HG02870 (cell line): ENCODE results near the gene BSN.
"Not testable (repeated sequence)": the region's sequence is repeated elsewhere in the genome, so short reads cannot be mapped to it uniquely, and the experiment has no call there.

Source experiments
- ATAC-seq: cut with Tn5 transposase; IDR thresholded peaks from one replicate; pipeline ENCODE4 v1.9.1; 2021; ENCODE audit warnings: mild to moderate bottlenecking, moderate library complexity; ENCODE audit not compliant: unreplicated experiment

Gene BSN

GRCh38 chr3:49533786-49534519 is 20.3 kb upstream of the BSN start:
- ATAC-seq = no peak

- ATAC-seq = no peak
Observed at GRCh38 chr3:49534581-49535441, 19.5 kb upstream of the BSN start.

GRCh38 chr3:49535971-49536874 is 18.1 kb upstream of the BSN start:
- no peak for ATAC-seq

GRCh38 chr3:49536875-49537533 is 17.3 kb upstream of the BSN start:
- no peak for ATAC-seq

DNA sequence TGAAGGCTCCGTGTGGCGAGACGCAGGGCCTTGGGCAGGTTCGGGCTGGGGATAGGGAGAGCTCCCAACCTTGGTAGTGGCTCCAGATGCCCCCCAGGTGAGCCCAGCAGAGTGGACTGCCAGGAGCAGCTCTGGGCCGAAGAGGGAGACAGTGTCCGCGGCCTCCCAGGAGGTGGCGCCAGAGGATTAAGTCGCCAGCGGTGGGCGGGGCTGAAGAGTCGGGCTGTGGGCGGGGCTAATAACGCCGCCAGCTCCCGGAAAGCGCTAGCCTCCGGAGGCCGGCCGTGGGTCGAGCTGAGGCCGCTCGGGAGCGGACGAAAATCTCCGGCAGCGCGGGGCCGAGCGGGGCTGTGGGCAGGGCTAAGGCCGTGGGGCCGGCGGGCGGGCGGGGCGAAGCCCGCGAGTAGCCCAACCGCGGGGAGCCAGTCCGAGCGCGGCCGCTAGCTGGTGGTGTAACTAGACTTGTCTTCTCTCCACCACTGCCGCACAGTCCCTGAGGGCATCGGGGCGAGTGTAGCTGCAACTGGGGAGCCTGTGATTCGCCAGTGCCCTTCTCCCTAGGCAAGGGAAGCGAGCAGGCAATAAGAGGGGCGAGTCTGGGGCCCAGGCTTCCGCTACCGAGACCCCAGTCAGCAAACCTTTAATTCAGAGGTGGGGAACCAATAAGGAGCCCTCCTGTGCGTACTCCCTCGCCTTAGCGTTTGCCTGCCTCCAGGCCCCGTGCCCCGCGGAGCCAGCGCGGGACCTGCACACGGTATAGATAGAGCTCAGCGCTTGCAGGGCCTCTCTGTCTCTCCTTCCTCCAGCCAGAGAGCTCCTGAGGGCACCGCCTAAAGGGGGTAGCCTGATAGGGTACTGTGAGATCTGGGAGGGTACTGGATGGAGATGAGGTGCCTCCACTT is 14.4 kb upstream of the BSN start:
- peak; percentile 91 for ATAC-seq

DNA sequence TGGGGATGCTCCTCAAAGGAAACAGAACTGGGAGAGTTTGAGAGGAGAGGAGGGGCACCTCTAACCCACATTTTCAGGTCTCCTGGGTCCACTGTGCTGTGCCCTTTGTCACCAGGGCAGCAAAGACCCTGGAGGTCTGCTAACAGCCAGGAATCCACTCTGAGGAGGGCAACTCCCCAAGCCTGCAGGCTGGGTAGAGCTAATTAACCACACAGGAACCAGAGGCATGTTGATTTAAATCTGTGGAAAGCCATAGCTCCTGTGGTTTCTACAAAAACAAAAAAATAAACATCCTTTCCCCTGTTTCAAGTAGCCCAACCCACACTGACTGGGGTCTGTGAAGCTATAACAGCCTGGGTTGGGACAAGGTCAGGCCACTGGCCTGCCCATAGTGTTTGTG is 2.2 kb upstream of the BSN start:
- no peak for ATAC-seq

DNA sequence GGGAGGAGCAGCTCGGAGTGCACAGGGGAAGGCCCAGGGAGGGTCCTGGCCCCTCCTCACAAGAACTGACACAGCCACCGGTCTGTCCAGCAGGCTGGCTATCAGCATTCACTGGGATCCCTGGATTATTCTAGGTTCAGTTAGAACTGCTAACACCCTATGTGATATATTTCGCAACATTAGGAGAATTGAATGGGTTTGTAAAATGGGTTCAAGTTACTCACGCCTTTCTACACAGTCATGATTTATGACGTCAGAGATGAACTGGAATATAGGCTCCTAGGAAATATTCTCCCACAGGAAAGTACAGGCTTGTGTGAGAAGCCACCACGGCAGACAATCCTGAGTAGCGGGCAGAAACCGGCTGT is 969 bp upstream of the BSN start:
- no peak for ATAC-seq

DNA sequence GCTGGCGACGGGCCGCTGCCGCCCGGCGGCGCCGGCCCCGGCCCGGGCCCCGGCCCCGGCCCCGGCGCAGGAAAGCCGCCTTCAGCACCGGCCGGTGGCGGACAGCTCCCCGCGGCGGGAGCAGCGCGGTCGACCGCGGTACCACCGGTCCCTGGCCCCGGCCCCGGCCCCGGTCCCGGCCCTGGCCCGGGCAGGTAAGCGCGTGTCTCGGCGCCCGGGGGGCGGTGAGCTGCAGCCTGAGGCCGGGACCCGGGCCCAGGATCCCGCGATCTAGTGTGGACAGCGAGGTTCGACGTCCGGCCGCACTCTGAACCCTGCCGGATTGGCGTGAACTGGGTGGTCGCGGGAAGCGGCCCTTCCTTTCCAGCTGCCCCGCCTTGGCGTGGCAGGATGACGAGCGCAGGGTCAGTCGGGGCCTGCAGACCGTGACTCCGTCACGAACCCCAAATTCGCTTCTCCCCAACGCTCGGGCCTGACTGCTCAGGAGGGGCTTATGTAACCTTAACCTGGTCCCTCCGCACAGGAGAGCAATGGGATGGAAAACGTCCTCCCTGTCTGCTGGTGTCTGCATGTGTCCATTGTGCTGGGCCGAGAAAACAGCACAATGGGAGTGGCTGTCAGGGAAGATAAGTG is 472 bp downstream of the BSN start:
- no peak for ATAC-seq

GRCh38 chr3:49556500-49557275 is 2.4 kb downstream of the BSN start:
- ATAC-seq = no peak

DNA sequence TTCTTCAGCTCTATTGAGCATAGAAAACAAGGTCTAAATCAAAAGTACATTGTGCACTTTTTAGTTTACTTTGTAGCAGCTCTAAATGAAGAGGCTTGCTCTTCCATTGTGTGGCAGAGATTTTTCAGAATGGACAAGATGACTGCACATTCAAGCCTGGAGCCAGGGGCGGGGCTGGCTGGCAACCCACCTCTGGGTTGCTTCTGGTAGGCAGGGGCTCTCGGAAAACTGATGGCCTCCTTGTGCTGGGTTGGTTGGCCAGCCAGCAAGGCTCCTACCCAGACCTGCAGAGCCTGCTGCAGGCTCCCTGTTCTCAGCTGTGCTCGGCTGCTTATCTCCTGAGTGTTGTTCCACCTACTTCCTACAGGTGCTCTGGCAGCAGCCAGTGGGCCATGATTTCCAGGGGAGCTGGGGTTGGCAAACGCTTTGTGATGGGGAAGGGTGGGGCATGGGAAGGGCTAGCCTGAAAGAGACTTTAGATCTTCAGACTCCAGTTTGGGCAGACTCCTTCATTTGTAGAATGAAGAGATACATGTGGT is 8.8 kb downstream of the BSN start:
- no peak for ATAC-seq

GRCh38 chr3:49563766-49564165 is 9.5 kb downstream of the BSN start:
- no peak for ATAC-seq

GRCh38 chr3:49566312-49566711 is 12.0 kb downstream of the BSN start:
- no peak for ATAC-seq

- no peak for ATAC-seq
Observed at GRCh38 chr3:49567406-49567805, 13.1 kb downstream of the BSN start.

DNA sequence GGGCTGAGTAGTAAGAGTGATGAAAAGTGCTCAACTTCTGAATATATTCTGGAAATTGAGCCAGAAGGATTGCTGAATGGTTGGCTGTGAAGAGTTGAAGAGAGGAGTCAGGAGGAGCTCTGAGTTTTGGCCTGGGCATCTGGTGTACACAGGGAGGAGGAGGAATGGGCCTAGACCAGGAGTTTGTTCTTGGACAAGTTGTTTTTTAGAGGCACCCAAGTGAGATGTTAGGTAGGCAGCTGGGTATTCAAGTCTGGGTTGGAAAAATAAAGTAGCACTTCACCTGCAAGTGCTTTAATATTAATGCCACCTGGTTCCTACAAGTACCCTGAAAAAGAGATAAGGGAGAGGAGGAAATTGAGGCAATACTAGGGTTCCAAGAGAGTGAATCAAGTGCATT is 14.7 kb downstream of the BSN start:
- ATAC-seq = no peak

- no peak for ATAC-seq
Observed at GRCh38 chr3:49570028-49570654, 15.9 kb downstream of the BSN start.

- ATAC-seq = no peak
Observed at GRCh38 chr3:49582177-49582576, 27.9 kb downstream of the BSN start.

- not testable (repeated sequence) for ATAC-seq
Observed at GRCh38 chr3:49585261-49585755, 31.0 kb downstream of the BSN start.

DNA sequence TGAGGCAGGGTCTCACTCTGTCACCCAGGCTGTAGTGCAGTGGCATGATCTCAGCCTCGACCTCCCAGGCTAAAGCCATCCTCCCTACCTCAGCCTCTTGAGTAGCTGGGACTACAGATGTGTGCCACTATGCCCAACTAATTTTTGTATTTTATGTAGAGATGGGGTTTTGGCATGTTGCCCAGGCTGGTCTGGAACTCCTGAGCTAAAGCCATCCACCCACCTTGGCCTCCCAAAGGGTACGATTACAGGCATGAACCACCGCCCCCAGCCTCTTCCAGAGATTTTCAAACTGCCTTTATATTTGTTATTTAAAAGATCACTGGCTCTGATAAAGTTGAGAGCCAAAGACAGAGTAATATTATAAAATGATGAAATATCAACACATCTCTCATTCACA is 37.3 kb downstream of the BSN start:
- no peak for ATAC-seq
